ENCODE results near the gene TACC2. TPM values are rescaled to one million over a fixed set of nuclear protein-coding genes. Genes with fewer than 3 reads are reported as not detected.

TACC2 gene
- total RNA-seq, 2 donors from 2014 or later, result 0.19 TPM; not detected in 1

DNA sequence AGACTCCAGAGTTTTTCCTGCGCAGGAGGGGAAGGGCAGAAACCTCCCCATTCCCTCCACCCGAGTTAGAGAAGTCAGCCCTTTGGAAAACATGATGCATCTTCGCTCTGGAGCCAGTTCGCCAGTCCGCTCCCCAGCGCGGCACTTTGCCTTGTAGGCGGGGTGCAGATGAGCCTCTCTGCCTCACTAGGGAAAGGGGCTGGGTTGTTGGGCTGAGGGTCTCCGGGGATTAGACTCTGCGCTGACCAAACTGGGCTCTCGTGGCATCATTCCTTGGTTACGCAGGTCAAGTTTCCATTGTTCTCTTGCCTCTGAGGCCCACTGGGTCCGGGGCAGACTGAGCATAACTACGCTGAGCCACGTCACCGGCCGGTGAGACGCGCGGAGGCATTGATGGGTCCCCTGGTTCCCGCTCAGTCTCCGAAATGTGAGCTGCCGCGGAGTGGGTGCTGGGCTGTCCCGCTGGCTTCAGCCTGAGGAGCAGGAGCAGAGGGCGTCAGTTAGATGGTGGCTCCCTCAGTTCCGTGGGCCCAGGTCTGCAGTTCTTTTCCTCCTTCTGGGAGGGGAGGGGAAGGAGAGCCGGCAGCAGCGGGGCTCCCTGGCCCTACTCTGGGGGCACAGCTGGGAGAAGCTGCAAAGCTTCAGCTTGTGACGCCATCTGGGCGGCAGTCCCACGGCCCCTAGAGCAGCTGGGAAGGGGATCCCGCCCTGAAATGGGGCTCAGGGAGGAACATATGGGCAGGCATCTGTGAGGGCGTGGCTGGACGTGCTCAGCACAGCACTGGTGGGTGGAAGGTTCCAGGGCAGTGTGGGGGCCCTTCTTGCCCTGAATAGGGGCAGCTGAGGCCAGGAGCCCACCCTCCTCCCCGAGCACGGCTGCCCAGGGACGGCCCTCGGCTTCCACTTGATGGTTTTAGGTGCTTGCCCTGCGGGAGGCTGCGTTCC is 160.9 kb downstream of the TACC2 start:
- no peak overlapping the region for H3K4me3 Mint-ChIP-seq

DNA sequence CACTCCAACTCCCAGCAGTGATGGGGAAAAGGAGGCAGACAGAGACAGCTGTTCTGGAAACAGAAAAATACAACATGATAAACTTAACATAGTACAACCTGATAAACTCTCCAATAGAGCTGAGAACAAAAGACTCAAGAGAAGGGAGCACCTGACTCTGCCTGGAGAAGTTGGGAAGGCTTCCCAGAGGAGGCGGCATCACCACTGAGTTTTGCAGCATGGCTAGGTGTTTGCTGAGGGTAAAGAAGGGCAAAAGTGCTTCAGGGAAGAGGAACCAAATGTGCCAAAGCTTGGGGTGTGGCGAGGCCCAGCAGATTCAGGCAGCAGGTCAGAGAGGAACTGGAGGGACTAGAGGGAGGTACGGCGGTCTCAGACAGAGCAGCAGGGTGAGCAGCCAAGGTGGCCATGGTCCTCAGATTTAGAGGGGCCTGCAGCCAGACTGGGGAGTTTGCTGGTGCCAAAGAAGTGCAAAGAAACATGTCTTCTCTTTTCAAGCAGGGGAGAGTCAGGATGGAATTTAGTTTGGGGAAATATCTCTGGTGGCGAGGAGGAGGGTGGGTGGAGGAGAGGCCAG is 162.2 kb downstream of the TACC2 start:
- Mint-ChIP-seq H3K27me3 (ENCODE audit: low read depth) (peaks cover 6% of the 10 kb centered on the region), H3K36me3 (ENCODE audit: insufficient read depth in 2 of 2) (no peaks in the 10 kb centered on the region), H3K27ac (no peak overlapping the region), H3K4me3 (no peak overlapping the region), H3K4me1 (ENCODE audit: low read depth) (no peaks in the 10 kb centered on the region), H3K9me3 (no peaks in the 10 kb centered on the region)
- ATAC-seq (replicated peaks in 1 of 2), result no peak
- no peak for DNase-seq

More for the DNA sequence above, 160.9 kb downstream of the TACC2 start:
- Mint-ChIP-seq H3K27me3 (ENCODE audit: low read depth) (peaks cover 11% of the 10 kb centered on the region), H3K36me3 (ENCODE audit: insufficient read depth in 2 of 2) (no peaks in the 10 kb centered on the region), H3K27ac (no peak overlapping the region), H3K4me1 (ENCODE audit: low read depth) (no peaks in the 10 kb centered on the region), H3K9me3 (peaks cover 2% of the 10 kb centered on the region in 2 donors)
- DNase-seq (no peak), ATAC-seq (replicated peaks in 1 of 2) (no peak)

DNA sequence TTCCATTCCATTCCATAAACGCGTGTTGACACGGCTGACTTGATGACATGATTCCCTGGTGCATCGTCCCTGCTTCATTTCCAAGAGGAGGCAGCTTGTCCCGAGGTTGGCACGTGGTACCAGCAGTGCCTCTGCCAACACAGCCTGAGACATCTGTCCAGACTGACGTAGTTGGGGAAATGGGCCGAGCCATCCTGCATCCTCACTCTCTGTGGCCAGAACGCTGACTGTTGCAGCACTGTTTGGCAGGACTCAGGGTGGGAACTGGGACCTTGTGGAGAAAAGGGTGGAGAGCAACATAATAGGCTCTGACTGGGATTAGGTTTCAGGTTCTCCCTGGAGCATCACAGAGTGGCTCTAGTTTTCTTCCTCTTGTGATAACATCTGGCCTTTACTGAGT is 163.6 kb downstream of the TACC2 start:
- ATAC-seq (replicated peaks in 1 of 2) (no peak), DNase-seq (no peak)
- peaks cover 13% of the 10 kb centered on the region for H3K27me3 Mint-ChIP-seq (ENCODE audit: low read depth)
- no peaks in the 10 kb centered on the region for H3K36me3 Mint-ChIP-seq (ENCODE audit: insufficient read depth in 2 of 2)
- no peak overlapping the region for H3K27ac Mint-ChIP-seq
- H3K4me3 Mint-ChIP-seq, result no peak overlapping the region
- no peaks in the 10 kb centered on the region for H3K4me1 Mint-ChIP-seq (ENCODE audit: low read depth)
- no peaks in the 10 kb centered on the region for H3K9me3 Mint-ChIP-seq

DNA sequence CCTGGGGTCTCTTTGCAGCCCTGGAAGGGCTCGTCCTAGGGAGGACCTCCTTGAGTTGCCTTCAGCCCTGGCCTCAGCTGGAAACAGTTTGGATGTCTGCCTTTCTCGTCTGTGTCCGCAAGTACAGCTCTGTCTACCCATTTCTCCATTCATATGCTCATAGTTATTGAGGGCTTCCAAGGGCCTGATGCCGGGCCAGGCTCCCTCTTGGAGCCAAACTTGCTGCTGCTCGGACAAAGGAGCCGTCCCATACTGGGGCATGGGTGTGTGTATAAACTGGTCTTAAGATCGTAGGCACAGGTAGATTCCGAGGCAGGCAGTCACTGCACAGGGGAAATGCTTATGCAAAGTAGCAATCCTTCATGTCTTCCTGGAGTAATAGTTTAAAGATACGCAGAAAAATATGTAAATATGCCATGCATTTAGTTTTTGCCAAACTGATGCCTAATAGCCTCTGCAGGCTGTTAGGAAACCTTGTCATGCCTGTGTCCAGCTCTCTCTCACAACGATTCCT is 165.1 kb downstream of the TACC2 start:
- Mint-ChIP-seq H3K9me3 (no peaks in the 10 kb centered on the region), H3K27me3 (ENCODE audit: low read depth) (peaks cover 19% of the 10 kb centered on the region), H3K36me3 (ENCODE audit: insufficient read depth in 2 of 2) (no peaks in the 10 kb centered on the region), H3K27ac (no peak overlapping the region), H3K4me3 (no peak overlapping the region), H3K4me1 (ENCODE audit: low read depth) (no peaks in the 10 kb centered on the region)
- ATAC-seq (replicated peaks in 1 of 2) (no peak), DNase-seq (no peak)

DNA sequence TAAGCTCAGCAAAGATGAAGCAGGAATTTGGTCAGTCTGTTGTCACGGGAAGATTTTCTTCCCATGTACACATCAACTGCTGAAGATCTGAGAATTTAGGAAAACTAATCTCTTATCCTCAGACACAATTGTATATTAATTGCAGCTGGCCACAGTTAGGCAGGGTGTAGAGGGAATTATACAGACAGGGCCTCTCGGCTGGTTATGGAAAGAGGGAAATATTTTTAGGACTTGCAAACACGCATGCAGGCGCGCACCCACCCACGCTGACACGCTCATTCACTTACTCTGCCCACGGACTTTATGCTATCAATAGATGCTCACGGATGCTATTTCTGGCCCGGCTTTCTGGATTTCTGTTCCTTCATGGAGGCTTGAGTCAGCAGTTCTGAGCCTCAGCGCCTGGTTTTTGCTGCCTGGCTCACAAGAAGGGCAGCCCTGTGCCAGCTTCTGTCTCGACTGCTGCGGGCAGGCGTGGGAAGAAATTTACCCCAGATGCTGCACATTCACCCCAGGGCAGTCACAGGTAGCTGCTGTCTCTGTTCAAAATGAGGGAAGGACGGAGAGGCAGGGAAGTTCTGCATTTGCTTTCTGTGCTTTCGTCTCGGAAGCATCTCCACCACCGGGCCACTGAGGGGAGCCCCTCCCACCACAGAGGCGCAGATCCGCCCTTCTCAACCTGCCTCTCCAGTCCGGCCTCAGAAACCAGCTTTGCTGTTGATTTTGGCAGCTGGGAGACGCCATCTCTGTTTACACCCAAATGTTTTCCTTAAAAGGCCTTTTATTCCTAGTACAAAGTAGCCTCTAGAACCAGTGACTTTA is 165.8 kb downstream of the TACC2 start:
- no peaks in the 10 kb centered on the region for H3K36me3 Mint-ChIP-seq (ENCODE audit: insufficient read depth in 2 of 2)
- no peak for ATAC-seq (replicated peaks in 1 of 2)
- H3K9me3 Mint-ChIP-seq, result no peaks in the 10 kb centered on the region
- no peak overlapping the region for H3K4me3 Mint-ChIP-seq
- no peak overlapping the region for H3K27ac Mint-ChIP-seq
- no peak for DNase-seq
- no peaks in the 10 kb centered on the region for H3K4me1 Mint-ChIP-seq (ENCODE audit: low read depth)
- H3K27me3 Mint-ChIP-seq (ENCODE audit: low read depth), result peaks cover 21% of the 10 kb centered on the region

DNA sequence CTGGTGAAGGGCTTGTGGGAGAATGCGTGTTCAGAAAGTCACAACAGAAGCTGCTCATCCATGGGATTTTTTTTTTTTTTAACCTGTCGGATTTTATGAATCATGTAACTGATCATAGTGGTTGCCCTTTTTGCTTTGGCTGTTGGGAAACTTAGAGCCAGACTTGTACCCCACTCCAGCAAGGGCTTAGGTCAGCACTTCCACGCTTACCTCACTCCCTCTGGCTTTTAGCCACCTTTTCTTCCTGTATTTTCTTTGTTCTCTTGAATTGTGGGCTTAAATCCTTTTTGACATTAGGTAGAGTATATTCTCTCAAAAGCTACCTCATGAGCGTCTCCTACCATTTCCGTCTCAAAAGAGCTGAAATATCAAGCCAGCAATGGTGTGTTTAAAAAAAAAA is 168.5 kb downstream of the TACC2 start:
- no peaks in the 10 kb centered on the region for H3K9me3 Mint-ChIP-seq
- no peak overlapping the region for H3K4me3 Mint-ChIP-seq
- no peaks in the 10 kb centered on the region for H3K4me1 Mint-ChIP-seq (ENCODE audit: low read depth)
- H3K27ac Mint-ChIP-seq, result no peak overlapping the region
- DNase-seq (no peak), ATAC-seq (replicated peaks in 1 of 2) (no peak)
- peaks cover 30% of the 10 kb centered on the region for H3K27me3 Mint-ChIP-seq (ENCODE audit: low read depth)
- H3K36me3 Mint-ChIP-seq (ENCODE audit: insufficient read depth in 2 of 2), result no peaks in the 10 kb centered on the region

DNA sequence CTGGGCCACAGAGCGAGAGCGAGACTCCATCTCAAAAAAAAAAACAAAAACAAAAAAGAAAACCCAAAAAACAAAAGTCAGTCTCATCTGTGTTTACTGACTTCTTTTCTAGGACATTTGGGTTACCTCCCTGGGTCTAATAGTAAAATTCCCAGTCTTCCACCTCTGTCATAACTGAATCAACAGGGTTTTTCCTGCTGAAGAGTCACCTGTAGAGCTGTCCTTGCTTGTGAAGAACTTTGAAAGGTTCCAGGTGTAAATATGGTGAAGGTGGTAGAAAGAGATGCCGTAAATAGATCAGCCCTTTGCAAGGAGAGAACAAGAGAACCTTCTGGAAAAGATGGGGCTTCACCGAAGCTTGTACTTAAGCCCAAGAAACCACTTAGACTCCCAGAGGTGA is 169.4 kb downstream of the TACC2 start:
- Mint-ChIP-seq H3K9me3 (no peaks in the 10 kb centered on the region), H3K4me1 (ENCODE audit: low read depth) (no peaks in the 10 kb centered on the region), H3K36me3 (ENCODE audit: insufficient read depth in 2 of 2) (no peaks in the 10 kb centered on the region), H3K27me3 (ENCODE audit: low read depth) (peaks cover 37% of the 10 kb centered on the region), H3K27ac (no peak overlapping the region), H3K4me3 (no peak overlapping the region)
- ATAC-seq (replicated peaks in 1 of 2) (no peak), DNase-seq (no peak)

DNA sequence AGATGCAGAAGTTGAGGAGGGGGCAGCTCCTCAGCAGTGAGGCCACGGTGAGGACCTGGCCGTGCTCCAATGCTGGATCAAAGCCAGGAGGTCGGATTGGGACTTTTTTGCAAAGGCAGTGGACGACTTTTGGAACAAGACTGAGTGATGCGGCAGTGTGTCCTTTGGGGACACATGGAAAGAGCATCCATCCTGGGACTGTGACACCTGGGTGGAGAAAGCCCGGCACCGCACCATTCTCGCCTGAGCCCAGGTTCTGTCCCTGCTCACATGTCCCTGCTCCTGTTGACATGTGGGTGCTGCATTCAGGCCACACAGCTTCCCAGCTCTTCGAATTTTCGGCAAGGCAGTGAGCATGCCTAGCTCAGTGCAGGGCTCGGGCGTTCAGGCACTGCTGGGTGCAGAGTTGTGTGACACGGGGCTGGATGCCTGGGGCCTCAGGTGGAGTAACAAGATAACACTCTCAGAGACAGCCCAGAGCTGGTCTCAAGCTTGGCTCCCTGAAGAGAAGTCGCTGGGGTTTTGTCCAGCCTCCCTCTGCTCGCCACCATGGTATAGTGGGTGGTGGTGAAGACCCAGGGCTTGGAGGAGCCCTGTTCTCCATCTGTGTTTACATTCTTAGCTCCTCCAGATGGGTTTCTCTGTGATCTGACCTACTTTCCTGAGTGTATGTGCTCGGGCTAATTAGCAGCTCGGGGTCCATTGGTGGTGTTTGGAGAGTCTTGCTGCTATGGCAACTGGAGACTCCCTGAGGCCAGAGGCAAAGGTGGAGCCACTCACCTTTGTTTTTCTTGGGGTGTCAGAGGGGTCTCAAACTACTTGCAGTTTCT is 170.4 kb downstream of the TACC2 start:
- Mint-ChIP-seq H3K4me3 (no peak overlapping the region), H3K36me3 (ENCODE audit: insufficient read depth in 2 of 2) (no peaks in the 10 kb centered on the region), H3K27ac (no peak overlapping the region), H3K27me3 (ENCODE audit: low read depth) (peaks cover 42% of the 10 kb centered on the region), H3K4me1 (ENCODE audit: low read depth) (no peaks in the 10 kb centered on the region), H3K9me3 (no peaks in the 10 kb centered on the region)
- DNase-seq, result no peak
- ATAC-seq (replicated peaks in 1 of 2), result no peak

DNA sequence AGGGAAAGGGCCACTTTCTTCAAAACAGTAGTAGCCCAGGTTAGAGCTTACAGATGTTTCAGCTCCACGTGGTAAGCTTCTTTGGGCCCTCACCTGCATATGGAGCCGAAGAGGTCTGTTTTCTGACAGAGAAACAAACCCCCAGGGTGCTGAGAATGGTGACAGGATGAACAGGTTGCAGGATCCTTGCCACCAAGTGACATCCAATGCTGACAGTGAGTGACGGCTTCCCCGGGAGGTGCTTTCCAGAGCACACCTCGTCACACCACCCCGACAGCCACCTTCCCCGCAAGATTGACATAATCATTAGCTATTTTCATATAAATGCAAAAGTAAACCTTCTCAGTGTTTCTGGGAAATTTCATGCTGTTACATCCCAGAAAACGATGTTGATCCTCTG is 172.8 kb downstream of the TACC2 start:
- Mint-ChIP-seq H3K27ac (no peak overlapping the region), H3K27me3 (ENCODE audit: low read depth) (peaks cover 58% of the 10 kb centered on the region), H3K4me3 (no peak overlapping the region), H3K36me3 (ENCODE audit: insufficient read depth in 2 of 2) (no peaks in the 10 kb centered on the region), H3K4me1 (ENCODE audit: low read depth) (no peaks in the 10 kb centered on the region), H3K9me3 (no peaks in the 10 kb centered on the region)
- DNase-seq (no peak), ATAC-seq (replicated peaks in 1 of 2) (no peak)

DNA sequence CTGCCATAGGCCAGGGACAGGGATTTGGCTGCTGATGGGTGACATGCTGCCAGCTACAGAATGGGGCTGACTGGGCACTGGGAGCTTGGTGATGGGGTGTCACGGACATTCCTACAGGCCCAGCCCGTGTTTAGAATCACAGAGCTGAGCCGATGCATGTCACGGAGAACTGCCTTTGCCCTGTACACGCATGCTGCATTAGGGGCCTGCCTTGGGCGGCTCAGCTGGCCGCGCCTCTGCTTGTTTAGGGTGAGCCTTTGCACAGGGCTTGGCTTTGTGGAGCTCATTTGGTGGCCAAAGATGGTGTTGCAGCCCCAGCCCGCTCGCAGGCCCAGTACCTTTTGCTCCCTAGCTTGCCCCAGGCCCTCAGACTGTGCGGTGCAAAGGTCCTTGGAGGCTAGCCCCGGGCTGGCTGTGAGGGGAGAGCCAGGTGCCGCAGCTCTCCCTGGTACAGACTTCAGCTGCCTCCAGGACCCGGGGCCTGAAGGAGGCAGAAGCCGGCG is 173.8 kb downstream of the TACC2 start:
- H3K27me3 Mint-ChIP-seq (ENCODE audit: low read depth), result peaks cover 55% of the 10 kb centered on the region

DNA sequence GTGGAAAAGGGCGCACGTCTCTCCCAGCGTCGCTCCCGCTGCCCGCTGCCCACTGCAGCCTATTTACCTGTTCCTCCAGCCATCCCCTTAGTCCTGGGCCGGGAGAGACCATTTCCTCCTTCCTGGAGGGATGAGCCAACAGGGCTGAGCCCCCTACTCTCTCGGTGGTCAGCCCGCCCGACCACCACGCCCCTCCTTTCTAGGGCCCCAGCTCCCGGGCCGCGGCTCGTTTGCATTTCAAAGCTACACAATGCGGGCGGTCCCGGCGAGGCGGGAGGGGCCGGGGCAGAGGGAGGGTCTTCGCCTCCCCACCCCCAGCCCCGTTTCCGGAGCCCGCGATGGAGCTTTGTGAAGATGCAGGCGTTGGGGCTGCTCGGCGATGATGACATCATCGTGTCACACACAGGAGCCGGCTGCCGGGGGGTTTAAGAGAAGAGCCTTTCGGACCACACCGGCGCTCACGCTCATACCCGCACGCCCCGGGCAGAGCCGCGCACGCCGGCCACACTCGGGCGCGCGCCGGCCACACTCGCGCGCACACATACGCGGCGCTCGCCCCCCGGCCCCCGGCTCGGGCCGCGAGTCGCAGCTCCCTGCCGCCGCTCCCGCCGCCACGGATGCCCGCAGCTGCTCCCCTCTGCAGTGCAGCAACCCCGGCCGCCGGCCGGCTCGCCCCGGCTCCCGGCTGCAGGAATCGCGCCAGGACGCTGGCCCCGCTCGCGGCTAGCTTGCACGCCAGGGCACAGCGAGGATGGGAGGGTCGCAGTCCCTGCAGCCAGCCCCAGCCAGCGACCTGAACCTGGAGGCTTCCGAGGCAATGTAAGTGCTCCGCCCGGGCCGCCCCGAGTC is 174.4 kb downstream of the TACC2 start:
- peaks cover 55% of the 10 kb centered on the region for H3K27me3 Mint-ChIP-seq (ENCODE audit: low read depth)
- no peaks in the 10 kb centered on the region for H3K4me1 Mint-ChIP-seq (ENCODE audit: low read depth)
- no peak overlapping the region for H3K27ac Mint-ChIP-seq
- H3K9me3 Mint-ChIP-seq, result no peaks in the 10 kb centered on the region
- ATAC-seq (replicated peaks in 1 of 2) (no peak), DNase-seq (no peak)
- no peaks in the 10 kb centered on the region for H3K36me3 Mint-ChIP-seq (ENCODE audit: insufficient read depth in 2 of 2)
- peak overlapping the region; percentile 64 to 71 for H3K4me3 Mint-ChIP-seq

More for the DNA sequence above, 173.8 kb downstream of the TACC2 start:
- DNase-seq (no peak), ATAC-seq (replicated peaks in 1 of 2) (no peak)
- Mint-ChIP-seq H3K4me3 (peak overlapping the region in 1 of 2 donors; percentile 34), H3K9me3 (no peaks in the 10 kb centered on the region), H3K36me3 (ENCODE audit: insufficient read depth in 2 of 2) (no peaks in the 10 kb centered on the region), H3K4me1 (ENCODE audit: low read depth) (no peaks in the 10 kb centered on the region), H3K27ac (no peak overlapping the region)
